ENCODE measurements around the gene BCLAF1. TPM values are rescaled to one million over a fixed set of nuclear protein-coding genes. Genes with fewer than 3 reads are reported as not detected.
A peak's percentile ranks its signal among the peaks of the same experiment; 100 is the strongest.
"Not testable (repeated sequence)": the region's sequence is repeated elsewhere in the genome, so short reads cannot be mapped to it uniquely, and the experiment has no call there.

Gene BCLAF1
- total RNA-seq, 1 experiment from 2014 or later, result 207 TPM

GRCh38 chr6:136249811-136250685 lies 39.6 kb downstream of the BCLAF1 start, which contains the start of gene MTFR2:
Gene MTFR2 (minus strand): TSS chr6:136250311. CDS start chr6:136249099, 1,212 bp downstream.
- no peaks in the 10 kb centered on the region for H3K9me3 ChIP-seq (replicated peaks)
- peak within 1 kb of the TSS; percentile 72 for H3K4me3 ChIP-seq
- H3K36me3 ChIP-seq, result no peaks in the 10 kb centered on the region; the same call in 1 of the 2 replicates
- peak within 1 kb of the TSS; percentile 48 for H3K27ac ChIP-seq
- DNase-seq, result peak; percentile 98 to 99
- no peaks in the 10 kb centered on the region for H3K27me3 ChIP-seq
- H3K4me1 ChIP-seq, result 0 out of 2 replicates have a peak, but pooled peaks cover 5% of the 10 kb centered on the region

DNA sequence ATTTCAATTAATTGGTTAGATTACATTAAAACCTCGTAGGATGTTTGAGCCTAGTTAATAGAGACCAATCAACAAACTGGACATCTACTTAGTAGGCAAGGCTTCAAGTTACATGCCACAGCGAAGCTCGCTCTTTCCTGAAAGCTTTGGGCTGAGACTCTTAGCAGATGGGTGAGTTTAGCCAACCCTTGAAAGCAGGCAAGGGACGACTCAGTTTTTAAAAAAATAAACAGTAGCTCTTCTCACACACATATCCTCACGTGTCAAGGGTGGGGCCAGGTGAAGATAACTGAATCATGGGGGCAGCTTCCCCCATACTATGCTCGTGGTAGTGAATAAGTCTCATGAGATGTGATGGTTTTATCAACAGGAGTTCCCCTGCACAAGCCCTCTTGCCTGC lies 40.3 kb downstream of the BCLAF1 start:
- Histone ChIP-seq H3K9me3 (replicated peaks) (no peaks in the 10 kb centered on the region), H3K4me3 (peak overlapping the region; percentile 72), H3K36me3 (no peaks in the 10 kb centered on the region; the same call in 1 of the 2 replicates), H3K27me3 (no peaks in the 10 kb centered on the region), H3K27ac (peak overlapping the region; percentile 48; the same call in 1 of the 2 replicates), H3K4me1 (0 out of 2 replicates have a peak, but pooled peaks cover 5% of the 10 kb centered on the region)
- DNase-seq, result peak in 1 of 2 experiments; percentile 30

GRCh38 chr6:136244061-136244616 lies 45.5 kb downstream of the BCLAF1 start:
- no peaks in the 10 kb centered on the region for H3K9me3 ChIP-seq (replicated peaks)
- no peak overlapping the region for H3K27ac ChIP-seq
- no peaks in the 10 kb centered on the region for H3K4me1 ChIP-seq
- H3K27me3 ChIP-seq, result no peaks in the 10 kb centered on the region
- DNase-seq, result no peak
- H3K4me3 ChIP-seq, result no peak overlapping the region
- peaks cover 13% of the 10 kb centered on the region for H3K36me3 ChIP-seq

- H3K4me1 ChIP-seq, result no peaks in the 10 kb centered on the region
- no peak overlapping the region for H3K4me3 ChIP-seq
- H3K27me3 ChIP-seq, result no peaks in the 10 kb centered on the region
- no peaks in the 10 kb centered on the region for H3K9me3 ChIP-seq (replicated peaks)
- peaks cover 16% of the 10 kb centered on the region for H3K36me3 ChIP-seq
- H3K27ac ChIP-seq, result no peak overlapping the region
- DNase-seq, result no peak
These were observed 53.0 kb downstream of the BCLAF1 start for GRCh38 chr6:136236466-136237293.

DNA sequence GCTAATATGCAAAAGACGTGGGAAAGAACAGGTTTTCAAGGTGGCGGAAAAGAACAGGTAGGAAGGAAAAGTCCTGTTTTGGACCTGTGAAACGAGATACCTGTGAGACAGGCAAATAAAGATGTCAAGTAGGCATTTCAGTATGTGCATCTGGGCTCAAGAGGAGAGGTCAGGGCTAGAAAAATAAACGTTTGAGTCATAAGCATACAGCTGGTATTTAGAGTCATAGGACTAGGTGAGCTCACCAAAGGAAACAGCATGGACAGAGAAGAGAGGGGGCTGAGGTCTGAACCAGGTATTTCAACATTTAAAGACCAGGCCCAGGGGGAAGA lies 54.4 kb downstream of the BCLAF1 start:
- Histone ChIP-seq H3K27ac (no peak overlapping the region), H3K4me1 (no peaks in the 10 kb centered on the region), H3K36me3 (peaks cover 16% of the 10 kb centered on the region), H3K9me3 (replicated peaks) (no peaks in the 10 kb centered on the region), H3K27me3 (no peaks in the 10 kb centered on the region), H3K4me3 (no peak overlapping the region)
- DNase-seq, result no peak

DNA sequence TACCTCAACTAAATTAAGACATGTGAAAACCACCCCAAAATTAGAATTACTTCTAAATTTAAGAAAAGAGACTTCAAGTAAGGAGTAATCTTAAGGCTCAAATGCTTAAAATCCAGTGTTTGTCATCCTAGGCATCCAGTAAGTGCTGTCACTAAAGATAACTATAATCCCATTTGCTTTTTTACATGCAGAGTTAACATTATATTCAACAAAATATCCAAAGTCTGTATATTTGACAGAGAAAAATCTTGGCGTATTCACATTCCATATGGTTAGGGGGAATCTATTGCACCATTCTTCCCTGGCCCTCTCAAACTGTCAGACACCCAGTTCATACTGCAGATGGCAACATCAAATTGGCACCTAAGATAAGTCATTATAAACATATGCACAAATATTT lies 56.9 kb downstream of the BCLAF1 start:
- peaks cover 7% of the 10 kb centered on the region; the same call in 1 of the 2 replicates for H3K36me3 ChIP-seq
- DNase-seq, result no peak
- no peaks in the 10 kb centered on the region for H3K27me3 ChIP-seq
- H3K4me3 ChIP-seq, result no peak overlapping the region
- H3K9me3 ChIP-seq (replicated peaks), result no peaks in the 10 kb centered on the region
- H3K27ac ChIP-seq, result no peak overlapping the region
- H3K4me1 ChIP-seq, result no peaks in the 10 kb centered on the region

DNA sequence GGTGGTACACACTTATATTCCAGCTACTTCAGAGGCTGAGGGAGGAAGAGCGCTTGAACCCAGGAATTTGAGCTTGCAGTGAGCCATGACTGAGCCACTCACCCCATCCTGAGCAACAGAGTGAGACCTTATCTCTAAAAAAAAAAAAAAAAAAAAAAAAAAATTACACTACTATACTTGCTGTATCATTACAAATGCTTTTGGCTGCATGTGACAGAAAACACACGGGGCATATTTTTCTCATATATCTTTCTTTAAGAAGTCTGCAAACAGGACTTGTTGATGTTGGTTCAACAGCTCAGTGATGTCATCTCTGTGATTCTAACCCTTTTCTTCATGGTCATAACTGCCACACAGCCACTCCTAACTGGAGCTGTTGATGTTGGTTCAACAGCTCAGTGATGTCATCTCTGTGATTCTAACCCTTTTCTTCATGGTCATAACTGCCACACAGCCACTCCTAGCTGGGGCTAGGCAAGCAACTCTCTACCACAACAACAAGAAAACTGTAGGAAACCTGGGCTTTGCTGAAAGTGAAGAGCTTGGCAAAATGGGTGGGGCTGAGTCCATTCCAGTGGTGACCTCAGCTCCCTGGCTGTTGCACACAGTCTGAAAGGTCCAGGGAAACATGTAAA lies 59.3 kb downstream of the BCLAF1 start:
- no peak overlapping the region for H3K27ac ChIP-seq
- H3K36me3 ChIP-seq, result peaks cover 7% of the 10 kb centered on the region; the same call in 1 of the 2 replicates
- peaks cover 3% of the 10 kb centered on the region; the same call in 1 of the 2 replicates for H3K4me1 ChIP-seq
- no peaks in the 10 kb centered on the region for H3K27me3 ChIP-seq
- DNase-seq, result no peak
- no peaks in the 10 kb centered on the region for H3K9me3 ChIP-seq (replicated peaks)
- no peak overlapping the region for H3K4me3 ChIP-seq

DNA sequence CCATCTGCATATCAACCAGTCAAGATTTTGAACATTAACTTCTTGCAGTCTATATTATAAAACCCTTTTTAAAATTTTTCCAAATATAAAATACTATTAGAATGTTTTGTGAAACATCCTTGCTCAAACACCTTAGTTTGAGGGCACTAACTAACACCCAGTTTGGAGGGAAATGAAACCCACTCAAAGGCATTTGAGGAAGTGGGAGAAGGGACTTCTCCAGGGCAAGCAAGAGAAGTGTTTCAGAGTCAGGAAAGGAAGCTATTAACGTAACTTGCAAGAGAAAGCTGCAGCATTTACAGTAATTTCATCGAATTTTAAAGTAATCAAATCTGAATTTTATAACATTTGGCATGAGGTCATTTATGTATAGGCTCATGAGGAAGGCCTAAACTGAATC lies 60.8 kb downstream of the BCLAF1 start:
- Histone ChIP-seq H3K36me3 (peaks cover 7% of the 10 kb centered on the region; the same call in 1 of the 2 replicates), H3K27me3 (no peaks in the 10 kb centered on the region), H3K4me1 (peaks cover 3% of the 10 kb centered on the region; the same call in 1 of the 2 replicates), H3K27ac (no peak overlapping the region), H3K9me3 (replicated peaks) (no peaks in the 10 kb centered on the region), H3K4me3 (no peak overlapping the region)
- no peak for DNase-seq

- no peak for DNase-seq
- Histone ChIP-seq H3K36me3 (no peaks in the 10 kb centered on the region; the same call in 1 of the 2 replicates), H3K27me3 (no peaks in the 10 kb centered on the region), H3K9me3 (replicated peaks) (no peaks in the 10 kb centered on the region), H3K4me1 (peaks cover 3% of the 10 kb centered on the region; the same call in 1 of the 2 replicates), H3K4me3 (no peak overlapping the region), H3K27ac (no peak overlapping the region)
These were observed 62.8 kb downstream of the BCLAF1 start for GRCh38 chr6:136226674-136227377.

- Histone ChIP-seq H3K36me3 (no peaks in the 10 kb centered on the region; the same call in 1 of the 2 replicates), H3K4me3 (no peak overlapping the region), H3K27me3 (no peaks in the 10 kb centered on the region), H3K4me1 (peaks cover 3% of the 10 kb centered on the region; the same call in 1 of the 2 replicates), H3K27ac (no peak overlapping the region), H3K9me3 (replicated peaks) (no peaks in the 10 kb centered on the region)
- DNase-seq, result peak; percentile 9 to 68
These were observed 63.5 kb downstream of the BCLAF1 start for GRCh38 chr6:136226027-136226673.

DNA sequence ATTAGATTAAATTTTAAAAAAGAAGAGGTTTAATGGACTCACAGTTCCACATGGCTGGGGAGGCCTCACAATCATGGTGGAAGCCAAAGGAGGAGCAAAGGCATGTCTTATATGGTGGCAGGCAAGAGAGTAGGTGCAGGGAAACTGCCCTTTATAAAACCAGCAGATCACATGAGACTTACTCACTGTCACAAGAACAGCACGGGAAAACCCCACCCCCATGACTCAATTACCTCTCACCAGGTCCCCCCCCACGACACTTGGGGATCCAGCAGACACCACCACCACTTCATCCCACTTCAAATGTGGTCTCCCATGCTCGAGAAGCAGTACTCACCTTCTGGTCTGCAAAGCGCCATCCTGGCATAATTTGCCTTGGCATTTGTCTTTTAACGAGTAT lies 64.2 kb downstream of the BCLAF1 start:
- H3K27ac ChIP-seq, result no peak overlapping the region
- H3K27me3 ChIP-seq, result no peaks in the 10 kb centered on the region
- no peak overlapping the region for H3K4me3 ChIP-seq
- no peaks in the 10 kb centered on the region for H3K9me3 ChIP-seq (replicated peaks)
- H3K4me1 ChIP-seq, result peaks cover 3% of the 10 kb centered on the region; the same call in 1 of the 2 replicates
- no peak for DNase-seq
- H3K36me3 ChIP-seq, result no peaks in the 10 kb centered on the region; the same call in 1 of the 2 replicates

DNA sequence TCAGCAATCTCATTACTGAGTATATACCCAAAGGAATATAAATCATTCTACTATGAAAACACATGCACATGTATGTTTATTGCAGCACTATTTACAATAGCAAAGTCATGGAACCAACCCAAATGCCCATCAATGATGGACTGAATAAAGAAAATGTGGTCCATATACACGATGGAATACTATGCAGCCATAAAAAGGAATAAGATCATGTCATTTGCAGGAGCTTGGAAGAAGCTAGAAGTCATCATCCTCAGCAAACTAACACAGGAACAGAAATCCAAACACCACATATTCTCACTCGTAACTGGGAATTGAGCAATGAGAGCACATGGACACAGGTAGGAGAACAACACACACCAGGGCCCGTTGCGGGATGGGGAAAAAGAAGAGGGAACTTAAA lies 64.7 kb downstream of the BCLAF1 start:
- not testable (repeated sequence) for H3K27ac ChIP-seq; DNase-seq; H3K4me3 ChIP-seq; H3K9me3 ChIP-seq (replicated peaks); H3K27me3 ChIP-seq; H3K4me1 ChIP-seq; H3K36me3 ChIP-seq
